Lung microvascular endothelial cell (primary cell): Measurements from ENCODE around the gene ITPR2. TPM values are rescaled to one million over a fixed set of nuclear protein-coding genes. Genes with fewer than 3 reads are reported as not detected.
"Not testable (repeated sequence)": the region's sequence is repeated elsewhere in the genome, so short reads cannot be mapped to it uniquely, and the experiment has no call there.

Experiments used
- DNase-seq, 2 donors: peaks; one replicate each; pipeline versions ENCODE4 v3.0.0 to v3.0.0-alpha.2; 2010; ENCODE audit warnings: low read depth in 2 of 2
- total RNA-seq: library from RNA; depleted of rRNA; stranded (reverse); fragments of >200 nt; gene quantifications from 2 replicates; pipeline ENCODE4 v1.2.1, GENCODE V29; 2014

The ITPR2 gene
- total RNA-seq: 14.5 and 31.8 TPM in 2 replicates

GRCh38 chr12:26832822-26833742 lies at the start of gene ITPR2:
Gene ITPR2 (minus strand): TSS chr12:26833194. CDS start chr12:26832781, 413 bp downstream.
- DNase-seq: peak; percentile 90 to 92

DNA sequence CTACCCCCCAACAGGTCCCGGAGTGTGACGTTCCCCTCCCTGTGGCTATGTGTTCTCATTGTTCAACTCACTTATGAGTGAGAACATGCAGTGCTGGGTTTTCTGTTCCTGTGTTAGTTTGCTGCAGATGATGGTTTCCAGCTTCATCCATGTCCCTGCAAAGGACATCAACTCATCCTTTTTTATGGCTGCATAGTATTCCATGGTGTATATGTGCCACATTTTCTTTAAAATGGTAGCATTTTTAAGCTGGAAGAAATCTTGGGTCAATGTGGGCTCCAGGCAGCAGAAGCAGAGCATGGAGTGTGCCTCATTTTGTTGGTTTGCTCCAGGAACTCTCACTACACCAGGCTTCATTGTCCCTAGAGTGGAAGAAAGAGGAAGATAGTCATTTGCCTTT lies 47.6 kb upstream of the ITPR2 start:
- no peak for DNase-seq

GRCh38 chr12:26878661-26879119 lies 45.7 kb upstream of the ITPR2 start:
- DNase-seq: peak; percentile 81 to 89

GRCh38 chr12:26874501-26875296 lies 41.7 kb upstream of the ITPR2 start:
- peak in 1 of 2 donors; percentile 37 for DNase-seq

DNA sequence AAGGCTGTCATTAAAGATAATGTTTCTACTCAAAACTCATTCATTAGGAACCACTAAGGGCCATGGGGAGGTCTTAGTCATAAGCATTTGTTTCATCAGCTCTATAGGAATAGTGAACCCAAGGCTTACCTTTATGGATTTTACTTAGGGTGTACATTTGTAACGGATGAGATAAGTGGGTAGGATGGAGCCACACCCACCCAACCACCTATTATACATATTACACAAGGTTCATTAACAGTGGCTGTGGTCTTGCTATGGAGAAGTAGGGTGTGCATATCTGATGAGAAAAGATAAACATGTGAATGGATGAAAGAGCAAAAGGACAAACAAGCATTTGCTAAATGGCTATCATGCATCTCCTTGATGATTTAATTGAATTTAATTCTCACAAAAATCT lies 39.6 kb upstream of the ITPR2 start:
- DNase-seq: no peak

DNA sequence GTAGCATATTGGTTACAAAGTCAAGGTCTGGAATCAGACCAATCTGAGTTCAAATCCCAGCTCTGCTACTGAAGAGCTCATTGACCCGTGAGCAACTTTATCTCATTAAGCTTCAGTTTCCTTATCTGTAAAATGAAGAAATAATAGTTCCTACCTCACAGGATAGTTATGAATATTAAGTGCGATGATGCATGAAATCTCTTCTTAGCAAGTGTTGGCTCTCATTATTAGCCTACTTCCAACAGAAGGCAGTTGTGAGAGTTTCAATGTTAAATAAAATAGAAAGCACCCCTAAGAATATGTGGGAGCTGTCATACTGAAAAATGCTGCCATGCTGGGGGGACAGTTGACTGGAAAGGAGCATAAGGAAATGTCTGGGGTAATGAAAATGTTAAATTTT lies 39.0 kb upstream of the ITPR2 start:
- DNase-seq: no peak

DNA sequence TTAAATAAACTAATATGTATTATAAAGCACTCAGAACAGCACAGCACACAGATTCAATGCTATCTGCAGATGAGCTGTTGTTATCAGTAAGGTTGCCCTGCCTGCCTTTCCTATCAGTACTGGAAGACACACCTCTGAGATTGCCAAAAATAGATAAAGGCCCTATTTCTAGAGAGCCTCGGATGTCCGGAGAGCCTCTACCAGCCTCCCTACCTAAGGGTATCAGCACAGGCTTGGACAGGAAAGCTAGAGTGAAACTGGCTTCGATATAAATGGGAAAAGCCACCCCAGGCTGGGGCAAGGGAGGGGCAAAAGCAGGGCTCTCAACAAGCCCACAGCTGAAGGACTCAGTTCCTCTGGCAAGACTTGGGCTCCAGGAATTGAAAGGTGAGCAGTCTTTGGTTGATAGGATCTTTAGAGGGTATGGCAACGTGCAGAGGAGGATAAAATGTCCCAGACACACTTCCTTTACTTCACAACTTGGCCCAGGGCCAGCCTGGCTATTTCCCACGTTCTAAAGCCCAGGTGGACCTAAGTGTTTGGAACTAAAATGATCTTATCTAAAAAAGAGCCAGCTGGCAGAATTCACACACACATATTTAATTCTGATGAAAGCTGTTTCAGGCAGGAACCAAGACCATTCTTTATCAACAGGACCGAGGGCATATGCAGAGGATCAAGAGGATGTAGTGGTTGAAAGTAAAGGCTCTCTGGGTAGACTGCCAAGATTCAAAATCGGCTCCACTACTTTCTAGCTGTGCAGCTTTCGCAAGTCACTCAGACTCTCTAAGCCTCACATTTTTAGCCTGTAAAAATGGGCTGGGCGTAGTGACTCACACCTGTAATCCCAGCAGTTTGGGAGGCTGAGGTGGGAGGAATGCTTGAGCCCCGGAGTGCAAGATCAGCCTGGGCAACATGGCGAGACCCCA lies 37.8 kb upstream of the ITPR2 start:
- DNase-seq: peak; percentile 63 to 82

- DNase-seq: no peak
Measured at GRCh38 chr12:26869908-26870459, 37.0 kb upstream of the ITPR2 start.

- no peak for DNase-seq
Measured at GRCh38 chr12:26869104-26869494, 36.1 kb upstream of the ITPR2 start.

DNA sequence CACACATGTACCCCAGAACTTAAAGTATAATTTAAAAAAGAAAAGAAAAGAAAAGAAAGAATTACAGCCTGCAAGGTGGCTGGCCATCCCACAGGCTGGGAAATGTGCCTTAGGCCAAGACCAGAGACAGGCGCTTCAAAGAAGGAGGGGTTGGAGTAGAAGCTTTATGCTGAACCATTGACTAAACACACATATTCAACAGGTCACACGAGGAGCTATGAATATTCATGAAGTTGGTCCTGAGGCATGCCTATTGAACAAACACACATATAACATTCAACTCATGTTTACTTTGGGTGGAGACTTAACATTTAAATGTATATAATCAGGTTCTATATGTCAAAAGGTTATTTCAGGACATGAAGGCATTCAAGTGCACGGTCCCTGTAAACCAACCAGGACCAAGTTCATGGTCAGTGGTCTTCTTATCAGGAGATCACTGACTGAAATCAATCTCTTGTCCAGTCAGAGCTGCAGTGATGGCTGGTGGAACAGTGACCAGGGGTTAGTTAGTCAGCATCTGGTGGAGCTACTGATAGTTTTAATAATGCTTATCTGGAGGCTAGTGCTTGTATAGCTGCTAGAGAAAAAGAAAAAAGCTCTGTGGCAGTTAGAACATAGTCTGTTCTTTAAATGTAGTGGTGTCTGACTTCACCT lies 35.6 kb upstream of the ITPR2 start:
- no peak for DNase-seq

- DNase-seq: no peak
Measured at GRCh38 chr12:26867080-26867479, 34.1 kb upstream of the ITPR2 start.

DNA sequence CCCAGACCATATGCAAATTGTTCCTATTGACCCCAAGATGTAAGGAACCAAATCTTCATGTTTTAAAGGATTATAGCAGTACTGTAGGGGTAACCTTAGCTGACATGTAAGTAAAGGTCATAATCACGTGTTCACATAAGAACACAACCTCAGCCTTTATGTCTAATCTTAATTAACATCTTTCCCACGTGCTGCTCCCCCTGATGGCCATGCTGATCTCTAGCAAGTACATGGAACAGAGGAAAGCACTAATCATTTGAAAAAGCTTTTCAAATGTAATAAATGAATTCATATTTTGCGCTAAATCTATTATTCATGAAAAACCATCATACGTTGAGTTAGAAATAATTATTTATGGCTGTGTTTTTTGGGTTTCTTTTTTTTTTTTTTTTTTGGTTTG lies 30.5 kb upstream of the ITPR2 start:
- DNase-seq: peak; percentile 29 to 44

DNA sequence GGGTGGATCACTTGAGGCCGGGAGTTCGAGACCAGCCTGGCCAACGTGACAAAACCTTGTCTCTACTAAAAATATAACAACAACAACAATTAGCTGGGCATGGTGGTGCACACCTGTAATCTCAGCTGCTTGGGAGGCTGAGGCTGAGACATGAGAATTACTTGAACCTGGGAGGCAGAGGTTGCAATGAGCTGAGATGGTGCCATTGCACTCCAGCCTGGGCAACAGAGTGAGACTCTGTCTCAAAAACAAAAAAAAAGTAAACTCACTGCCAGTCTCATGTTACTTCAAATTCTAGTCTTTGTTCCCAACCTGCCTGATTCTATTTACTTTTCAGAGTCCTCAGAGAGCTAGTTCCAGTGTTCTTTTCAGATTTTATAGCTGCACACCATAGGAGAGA lies 29.8 kb upstream of the ITPR2 start:
- DNase-seq: not testable (repeated sequence)

GRCh38 chr12:26861690-26862089 lies 28.7 kb upstream of the ITPR2 start:
- no peak for DNase-seq

DNA sequence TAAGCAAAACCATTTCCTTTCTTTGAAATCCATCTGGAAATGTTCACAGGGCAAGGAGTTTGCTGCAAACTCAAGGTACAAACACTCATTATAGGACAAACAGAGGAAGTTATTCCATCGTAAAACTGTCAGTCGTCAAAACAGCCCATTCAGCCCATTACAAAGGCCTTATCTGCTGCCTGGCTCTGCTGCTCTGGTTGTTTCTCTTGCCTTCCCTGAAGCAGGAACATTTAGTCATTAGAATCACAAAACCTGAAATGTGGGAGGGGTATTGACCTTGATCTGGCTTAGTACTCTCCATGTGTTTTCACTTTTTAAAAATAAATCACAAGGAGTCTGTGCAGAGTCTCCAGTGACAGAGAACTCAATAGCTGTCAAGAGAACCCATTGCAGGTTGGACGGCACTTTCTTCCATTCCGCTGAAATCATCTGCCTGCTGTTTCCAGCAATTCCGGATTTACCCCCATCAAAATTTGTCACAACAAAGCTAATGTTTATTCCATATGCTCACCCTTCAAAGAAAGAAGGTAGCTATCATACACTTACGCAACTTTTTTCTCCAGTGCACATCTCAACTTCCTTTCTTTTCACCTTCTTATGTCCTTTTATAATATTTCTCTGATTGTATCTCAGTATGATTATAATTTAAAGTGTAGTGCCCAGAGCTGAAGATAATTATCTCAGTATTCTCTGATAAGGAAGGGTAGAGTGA lies 24.6 kb upstream of the ITPR2 start:
- DNase-seq: peak; percentile 71 to 83

- DNase-seq: no peak
Measured at GRCh38 chr12:26855337-26855736, 22.3 kb upstream of the ITPR2 start.

DNA sequence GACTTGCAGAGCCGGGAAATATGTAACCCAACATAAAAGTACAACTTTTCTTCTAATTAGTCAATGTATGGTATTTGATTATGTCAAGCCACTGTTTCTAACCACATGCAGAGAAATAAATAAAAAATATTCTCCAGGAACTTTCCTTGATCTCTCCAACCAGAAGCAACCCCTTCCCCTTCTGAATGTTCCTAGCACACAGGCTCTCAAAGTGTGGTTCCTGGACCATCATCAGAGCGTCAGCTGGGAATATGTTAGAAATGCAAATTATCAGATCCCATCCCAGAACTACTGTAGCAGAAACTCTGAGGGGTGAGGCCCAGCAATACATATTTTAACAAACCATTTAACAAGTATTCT lies 21.0 kb upstream of the ITPR2 start:
- DNase-seq: no peak

DNA sequence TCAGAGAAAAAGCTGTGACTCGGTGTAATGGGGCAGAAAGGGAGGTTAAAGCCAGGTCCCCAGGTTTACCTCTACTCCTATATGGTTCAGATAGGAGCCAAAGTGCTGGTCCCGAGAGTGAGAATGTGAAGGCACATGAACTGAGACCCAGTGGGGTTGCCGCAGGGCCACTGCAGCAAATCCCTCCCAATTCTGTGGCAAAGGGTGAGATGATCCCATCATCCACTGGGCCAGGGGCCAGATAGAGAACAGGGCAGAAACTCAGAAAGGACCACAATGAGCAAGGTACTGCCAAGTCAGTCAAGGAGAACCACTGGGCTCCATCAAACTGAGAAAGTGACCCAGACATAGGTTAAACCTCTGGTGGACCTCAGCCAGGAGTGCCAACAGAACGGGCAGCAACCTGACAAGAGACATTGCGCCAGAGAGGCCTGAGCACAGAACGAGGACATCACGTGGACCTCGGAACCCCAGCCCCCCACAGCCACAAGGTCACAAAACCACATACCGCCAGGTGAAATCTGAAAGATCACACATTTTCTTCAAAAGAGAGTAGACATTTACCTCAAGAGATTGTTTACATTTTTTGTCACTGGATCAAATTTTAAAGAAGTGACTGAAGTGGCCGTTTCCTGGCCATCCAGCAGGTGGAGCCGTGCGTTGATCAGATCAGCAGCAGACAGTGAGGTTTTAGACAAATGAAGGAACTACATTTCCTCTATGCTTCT lies 20.5 kb upstream of the ITPR2 start:
- peak; percentile 79 to 81 for DNase-seq
